ENCODE measurements around the gene SLC6A13. TPM values are rescaled to one million over a fixed set of nuclear protein-coding genes. Genes with fewer than 3 reads are reported as not detected.

The SLC6A13 gene
- total and polyA plus RNA-seq, 4 donors, result 0.23 to 12.0 (median 7.5) TPM

DNA sequence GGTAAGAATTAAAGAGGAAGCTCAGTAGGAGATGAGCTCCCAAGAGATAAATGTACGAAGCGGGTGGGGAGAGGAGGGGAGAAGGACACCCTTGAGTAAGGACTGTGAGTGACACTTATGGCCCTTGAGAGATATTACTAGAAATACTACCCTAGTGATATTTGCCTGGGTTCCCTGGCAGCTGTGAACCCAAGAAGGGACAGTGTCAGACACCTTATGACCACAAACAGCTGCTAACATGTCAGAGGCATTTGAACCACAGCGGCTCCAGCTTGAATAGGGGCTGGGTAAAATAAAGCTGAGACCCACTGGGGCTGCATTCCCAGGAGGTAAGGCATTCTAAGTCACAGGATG lies 29.0 kb downstream of the SLC6A13 start:
- TF ChIP-seq YY1 (IDR thresholded peaks at IDR 0.05), result no peak
- no peak for TF ChIP-seq TAF1 (conservative IDR thresholded peaks at IDR 0.05)
- no peak for TF ChIP-seq NR2F2 (IDR thresholded peaks at IDR 0.05)
- no peak for TF ChIP-seq SP1 (IDR thresholded peaks at IDR 0.05)
- TF ChIP-seq HNF4A (conservative IDR thresholded peaks at IDR 0.05), result no peak
- no peak for TF ChIP-seq GABPA (IDR thresholded peaks at IDR 0.05 in 1 of 2, conservative IDR thresholded peaks at IDR 0.05 in 1 of 2)
- no peak for TF ChIP-seq EGR1 (IDR thresholded peaks at IDR 0.05; ENCODE audit: low read depth in 2 of 2)
- TF ChIP-seq, protein P1, sequence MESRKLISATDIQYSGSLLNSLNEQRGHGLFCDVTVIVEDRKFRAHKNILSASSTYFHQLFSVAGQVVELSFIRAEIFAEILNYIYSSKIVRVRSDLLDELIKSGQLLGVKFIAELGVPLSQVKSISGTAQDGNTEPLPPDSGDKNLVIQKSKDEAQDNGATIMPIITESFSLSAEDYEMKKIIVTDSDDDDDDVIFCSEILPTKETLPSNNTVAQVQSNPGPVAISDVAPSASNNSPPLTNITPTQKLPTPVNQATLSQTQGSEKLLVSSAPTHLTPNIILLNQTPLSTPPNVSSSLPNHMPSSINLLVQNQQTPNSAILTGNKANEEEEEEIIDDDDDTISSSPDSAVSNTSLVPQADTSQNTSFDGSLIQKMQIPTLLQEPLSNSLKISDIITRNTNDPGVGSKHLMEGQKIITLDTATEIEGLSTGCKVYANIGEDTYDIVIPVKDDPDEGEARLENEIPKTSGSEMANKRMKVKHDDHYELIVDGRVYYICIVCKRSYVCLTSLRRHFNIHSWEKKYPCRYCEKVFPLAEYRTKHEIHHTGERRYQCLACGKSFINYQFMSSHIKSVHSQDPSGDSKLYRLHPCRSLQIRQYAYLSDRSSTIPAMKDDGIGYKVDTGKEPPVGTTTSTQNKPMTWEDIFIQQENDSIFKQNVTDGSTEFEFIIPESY (IDR thresholded peaks at IDR 0.05), result no peak
- TF ChIP-seq, protein P2, sequence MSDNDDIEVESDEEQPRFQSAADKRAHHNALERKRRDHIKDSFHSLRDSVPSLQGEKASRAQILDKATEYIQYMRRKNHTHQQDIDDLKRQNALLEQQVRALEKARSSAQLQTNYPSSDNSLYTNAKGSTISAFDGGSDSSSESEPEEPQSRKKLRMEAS (IDR thresholded peaks at IDR 0.05), result no peak
- TF ChIP-seq, protein P3, sequence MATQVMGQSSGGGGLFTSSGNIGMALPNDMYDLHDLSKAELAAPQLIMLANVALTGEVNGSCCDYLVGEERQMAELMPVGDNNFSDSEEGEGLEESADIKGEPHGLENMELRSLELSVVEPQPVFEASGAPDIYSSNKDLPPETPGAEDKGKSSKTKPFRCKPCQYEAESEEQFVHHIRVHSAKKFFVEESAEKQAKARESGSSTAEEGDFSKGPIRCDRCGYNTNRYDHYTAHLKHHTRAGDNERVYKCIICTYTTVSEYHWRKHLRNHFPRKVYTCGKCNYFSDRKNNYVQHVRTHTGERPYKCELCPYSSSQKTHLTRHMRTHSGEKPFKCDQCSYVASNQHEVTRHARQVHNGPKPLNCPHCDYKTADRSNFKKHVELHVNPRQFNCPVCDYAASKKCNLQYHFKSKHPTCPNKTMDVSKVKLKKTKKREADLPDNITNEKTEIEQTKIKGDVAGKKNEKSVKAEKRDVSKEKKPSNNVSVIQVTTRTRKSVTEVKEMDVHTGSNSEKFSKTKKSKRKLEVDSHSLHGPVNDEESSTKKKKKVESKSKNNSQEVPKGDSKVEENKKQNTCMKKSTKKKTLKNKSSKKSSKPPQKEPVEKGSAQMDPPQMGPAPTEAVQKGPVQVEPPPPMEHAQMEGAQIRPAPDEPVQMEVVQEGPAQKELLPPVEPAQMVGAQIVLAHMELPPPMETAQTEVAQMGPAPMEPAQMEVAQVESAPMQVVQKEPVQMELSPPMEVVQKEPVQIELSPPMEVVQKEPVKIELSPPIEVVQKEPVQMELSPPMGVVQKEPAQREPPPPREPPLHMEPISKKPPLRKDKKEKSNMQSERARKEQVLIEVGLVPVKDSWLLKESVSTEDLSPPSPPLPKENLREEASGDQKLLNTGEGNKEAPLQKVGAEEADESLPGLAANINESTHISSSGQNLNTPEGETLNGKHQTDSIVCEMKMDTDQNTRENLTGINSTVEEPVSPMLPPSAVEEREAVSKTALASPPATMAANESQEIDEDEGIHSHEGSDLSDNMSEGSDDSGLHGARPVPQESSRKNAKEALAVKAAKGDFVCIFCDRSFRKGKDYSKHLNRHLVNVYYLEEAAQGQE (IDR thresholded peaks at IDR 0.05), result no peak
- no peak for TF ChIP-seq HNF4G (IDR thresholded peaks at IDR 0.05)
- TF ChIP-seq RXRA (IDR thresholded peaks at IDR 0.05), result no peak
- TF ChIP-seq, protein P4, sequence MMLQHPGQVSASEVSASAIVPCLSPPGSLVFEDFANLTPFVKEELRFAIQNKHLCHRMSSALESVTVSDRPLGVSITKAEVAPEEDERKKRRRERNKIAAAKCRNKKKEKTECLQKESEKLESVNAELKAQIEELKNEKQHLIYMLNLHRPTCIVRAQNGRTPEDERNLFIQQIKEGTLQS (IDR thresholded peaks at IDR 0.05), result no peak
- TF ChIP-seq, protein P5, sequence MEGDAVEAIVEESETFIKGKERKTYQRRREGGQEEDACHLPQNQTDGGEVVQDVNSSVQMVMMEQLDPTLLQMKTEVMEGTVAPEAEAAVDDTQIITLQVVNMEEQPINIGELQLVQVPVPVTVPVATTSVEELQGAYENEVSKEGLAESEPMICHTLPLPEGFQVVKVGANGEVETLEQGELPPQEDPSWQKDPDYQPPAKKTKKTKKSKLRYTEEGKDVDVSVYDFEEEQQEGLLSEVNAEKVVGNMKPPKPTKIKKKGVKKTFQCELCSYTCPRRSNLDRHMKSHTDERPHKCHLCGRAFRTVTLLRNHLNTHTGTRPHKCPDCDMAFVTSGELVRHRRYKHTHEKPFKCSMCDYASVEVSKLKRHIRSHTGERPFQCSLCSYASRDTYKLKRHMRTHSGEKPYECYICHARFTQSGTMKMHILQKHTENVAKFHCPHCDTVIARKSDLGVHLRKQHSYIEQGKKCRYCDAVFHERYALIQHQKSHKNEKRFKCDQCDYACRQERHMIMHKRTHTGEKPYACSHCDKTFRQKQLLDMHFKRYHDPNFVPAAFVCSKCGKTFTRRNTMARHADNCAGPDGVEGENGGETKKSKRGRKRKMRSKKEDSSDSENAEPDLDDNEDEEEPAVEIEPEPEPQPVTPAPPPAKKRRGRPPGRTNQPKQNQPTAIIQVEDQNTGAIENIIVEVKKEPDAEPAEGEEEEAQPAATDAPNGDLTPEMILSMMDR (IDR thresholded peaks at IDR 0.05; ENCODE audit: low read depth, low read length, missing input control), result no peak
- TF ChIP-seq FOXA1 (IDR thresholded peaks at IDR 0.05), result no peak
- TF ChIP-seq FOXA2 (IDR thresholded peaks at IDR 0.05), result no peak
- 78% methylated on average over 3 of the region's 3 CpGs for WGBS
- H3K27me3 ChIP-seq (ENCODE audit: control insufficient read depth in 4 of 4, insufficient read depth in 4 of 4, low read length in 3 of 4), result no peaks in the 10 kb centered on the region

More for the DNA sequence above, 29.0 kb downstream of the SLC6A13 start:
- DNase-seq (ENCODE audit: low spot score), result no peak
- Histone ChIP-seq H3K9me3 (ENCODE audit: control insufficient read depth in 4 of 4, low read length in 3 of 4) (no peaks in the 10 kb centered on the region), H3K36me3 (ENCODE audit: control insufficient read depth in 4 of 4, insufficient read depth in 3 of 4, low read depth in 1 of 4, low read length in 3 of 4) (peaks cover 0 to 7% (median 3%) of the 10 kb centered on the region in 4 donors), H3K9ac (ENCODE audit: low read depth in 1 of 2, low read length in 2 of 2) (no peak overlapping the region), H3K27ac (ENCODE audit: low read depth in 1 of 2, low read length in 2 of 2) (no peak overlapping the region), H3K4me1 (ENCODE audit: control insufficient read depth in 4 of 4, insufficient read depth in 4 of 4, low read length in 3 of 4) (peaks cover 0 to 38% (median 32%) of the 10 kb centered on the region in 4 donors), H3K4me3 (ENCODE audit: low read depth in 1 of 3, low read length in 3 of 3) (no peak overlapping the region)

Data from liver (tissue), 9 donors.